Activated CD4-positive, alpha-beta T cell treated with anti-CD3 and anti-CD28 coated beads, Interleukin-2, amount 50 U/mL, for 16 hours (primary cell): ENCODE results near the gene ELAVL3.
"Not testable (repeated sequence)": the region's sequence is repeated elsewhere in the genome, so short reads cannot be mapped to it uniquely, and the experiment has no call there.

Experiments used
- DNase-seq: peaks from one replicate; pipeline ENCODE4 v3.0.0-alpha.2; 2020

ELAVL3 gene

DNA sequence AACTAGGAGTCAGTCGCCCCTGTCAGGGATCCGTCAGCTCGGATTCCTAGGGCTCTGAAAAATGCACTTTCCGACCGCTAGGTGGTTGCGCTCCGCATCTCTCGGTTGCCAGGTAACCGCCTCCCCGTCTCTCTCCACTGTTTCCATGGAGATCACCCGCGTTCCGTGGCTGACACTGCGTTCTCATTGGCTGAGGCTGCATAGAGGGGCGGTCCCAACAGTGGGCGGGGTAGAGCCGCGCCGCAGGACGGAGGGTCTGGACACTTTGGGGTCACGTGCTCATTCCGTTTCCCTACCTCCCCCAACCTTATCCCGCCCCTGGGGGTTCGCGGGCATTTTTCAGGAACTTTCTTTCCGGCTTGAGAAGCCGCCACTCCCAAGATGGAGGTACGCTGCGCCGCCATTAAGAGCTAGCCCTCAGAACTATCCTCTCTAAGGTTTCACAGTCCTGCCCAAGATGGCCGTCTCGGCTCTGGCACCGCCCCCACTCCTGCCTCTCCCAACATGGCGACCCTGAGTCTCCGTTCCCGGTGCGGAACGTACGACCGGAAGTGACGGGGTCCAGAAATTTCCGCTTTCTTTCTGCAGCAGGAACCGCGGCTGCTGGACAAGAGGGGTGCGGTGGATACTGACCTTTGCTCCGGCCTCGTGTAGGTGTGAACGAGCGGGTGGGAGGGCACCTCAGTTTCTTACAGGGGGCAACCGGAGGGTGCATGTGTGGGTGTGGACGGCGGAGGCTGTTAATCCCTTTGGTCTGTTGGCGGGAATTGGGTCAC is 45.6 kb downstream of the ELAVL3 start, which contains the start of the genes ODAD3 and PRKCSH:
Gene ODAD3 (minus strand): TSS at position 65 of the 776 bp plus-strand sequence. CDS start 105 bp downstream, outside the sequence.
Gene PRKCSH (plus strand): TSS at position 579 of the 776 bp plus-strand sequence. CDS start 483 bp downstream, outside the sequence.
- peak; percentile 100 for DNase-seq

DNA sequence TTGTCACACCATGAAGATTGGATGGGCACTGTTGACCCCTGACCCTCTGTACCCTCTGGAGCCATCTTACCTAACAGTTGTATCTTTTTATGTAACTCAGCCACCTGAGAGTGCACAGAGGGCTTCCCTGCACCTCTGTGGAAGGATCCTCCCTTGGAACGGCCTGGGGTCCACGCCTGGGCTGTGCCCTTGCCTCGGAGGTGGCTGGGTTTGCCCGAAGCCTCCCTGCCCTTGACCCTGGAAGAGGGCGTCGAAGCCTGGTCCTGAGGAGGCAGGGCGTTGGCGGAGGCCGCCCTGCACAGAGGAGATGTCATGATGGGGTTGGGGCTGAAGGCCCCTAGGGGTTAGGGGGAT is 46.2 kb downstream of the ELAVL3 start:
- no peak for DNase-seq

DNA sequence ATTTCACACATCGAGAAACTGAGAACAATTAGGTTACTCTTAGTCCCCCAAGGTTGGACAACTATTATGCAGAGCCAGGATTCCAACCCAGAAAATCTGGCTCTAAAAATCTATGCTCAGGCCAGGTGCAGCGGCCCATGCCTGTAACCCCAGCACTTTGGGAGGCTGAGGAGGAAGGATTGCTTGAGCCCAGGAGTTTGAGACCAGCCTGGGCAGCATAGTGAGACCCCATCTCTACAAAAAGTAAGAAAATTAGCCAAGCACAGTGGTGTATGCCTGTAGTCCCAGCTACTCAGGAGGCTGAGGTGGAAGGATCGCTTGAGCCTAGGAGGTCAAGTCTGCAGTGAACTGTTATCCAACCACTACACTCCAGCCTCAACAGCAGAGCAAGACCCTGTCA is 47.3 kb downstream of the ELAVL3 start:
- not testable (repeated sequence) for DNase-seq

DNA sequence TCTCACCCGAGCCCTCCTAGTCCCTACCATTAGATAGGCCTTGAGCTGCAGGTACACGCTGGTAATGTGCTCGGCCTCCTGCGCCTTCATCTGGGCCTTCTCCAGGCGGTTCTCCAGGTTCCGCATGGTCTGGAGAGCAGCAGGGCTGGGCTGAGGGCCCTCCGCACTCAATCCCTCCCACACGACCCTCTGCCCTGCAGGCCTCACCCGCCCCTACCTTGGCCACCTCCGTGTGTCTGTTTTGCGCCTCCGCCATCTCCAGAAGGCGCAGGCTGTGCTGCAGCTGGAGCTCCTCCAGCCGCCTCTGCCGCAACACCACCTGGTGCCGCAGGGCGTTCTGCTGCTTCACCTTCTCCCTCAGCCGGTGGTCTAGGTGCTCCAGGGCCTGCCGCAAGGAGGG is 54.2 kb downstream of the ELAVL3 start:
- no peak for DNase-seq

DNA sequence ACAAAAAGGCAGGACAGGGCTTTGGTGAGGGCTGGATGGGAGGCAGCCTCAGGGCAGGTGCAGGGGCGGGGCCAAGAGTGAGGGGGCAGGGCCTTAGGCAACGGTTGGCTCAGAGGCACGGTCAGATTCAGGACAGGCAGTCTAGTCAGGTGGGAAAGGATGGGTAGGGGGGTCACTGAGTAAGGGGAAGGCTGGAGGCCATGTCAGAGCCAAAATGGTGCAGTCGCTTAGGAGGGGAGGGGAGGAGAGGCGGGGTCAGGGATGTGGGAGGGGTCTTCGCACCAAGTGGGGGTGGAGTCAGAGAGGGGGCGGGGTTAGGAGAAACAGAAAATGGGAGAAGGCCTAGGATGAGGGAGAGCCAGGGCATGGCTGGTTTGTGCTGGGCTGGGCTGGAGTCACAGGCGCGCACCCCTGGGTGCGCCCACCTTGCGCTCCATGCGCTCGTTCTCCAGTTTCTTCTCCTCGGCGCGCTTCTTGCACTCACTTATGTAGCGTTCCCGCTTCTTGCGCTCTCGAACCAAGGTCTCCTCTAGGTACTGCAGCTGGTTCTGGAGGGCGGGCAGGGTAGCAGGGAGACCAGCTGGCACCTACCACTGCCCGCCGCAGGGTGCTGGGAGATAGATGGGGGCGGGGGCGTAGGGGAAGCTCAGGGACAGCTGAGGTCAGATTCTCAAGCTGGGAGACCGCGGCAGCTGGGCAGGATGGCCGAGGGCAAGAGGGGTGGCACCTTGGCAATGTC is 55.0 kb downstream of the ELAVL3 start:
- DNase-seq: no peak

DNA sequence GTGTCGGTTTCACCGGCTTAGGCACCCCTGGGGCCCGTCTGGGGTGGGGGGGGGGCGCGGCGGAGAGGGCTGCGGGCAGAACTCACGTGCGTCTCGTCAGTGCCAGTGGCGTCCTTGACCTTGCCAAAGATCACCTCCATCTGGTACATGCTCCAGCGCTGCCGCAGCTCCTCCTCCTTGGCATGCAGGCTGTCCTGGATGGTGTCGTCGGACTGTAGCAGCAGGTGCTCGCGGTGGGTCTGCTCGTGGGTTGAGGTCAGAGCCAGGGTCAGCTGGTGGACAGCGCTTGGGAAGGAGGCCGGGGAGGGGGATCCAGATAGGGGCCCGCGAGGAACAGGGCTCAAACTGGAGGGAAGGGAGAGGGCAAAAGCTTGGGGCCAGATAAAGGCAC is 57.1 kb downstream of the ELAVL3 start:
- DNase-seq: no peak

DNA sequence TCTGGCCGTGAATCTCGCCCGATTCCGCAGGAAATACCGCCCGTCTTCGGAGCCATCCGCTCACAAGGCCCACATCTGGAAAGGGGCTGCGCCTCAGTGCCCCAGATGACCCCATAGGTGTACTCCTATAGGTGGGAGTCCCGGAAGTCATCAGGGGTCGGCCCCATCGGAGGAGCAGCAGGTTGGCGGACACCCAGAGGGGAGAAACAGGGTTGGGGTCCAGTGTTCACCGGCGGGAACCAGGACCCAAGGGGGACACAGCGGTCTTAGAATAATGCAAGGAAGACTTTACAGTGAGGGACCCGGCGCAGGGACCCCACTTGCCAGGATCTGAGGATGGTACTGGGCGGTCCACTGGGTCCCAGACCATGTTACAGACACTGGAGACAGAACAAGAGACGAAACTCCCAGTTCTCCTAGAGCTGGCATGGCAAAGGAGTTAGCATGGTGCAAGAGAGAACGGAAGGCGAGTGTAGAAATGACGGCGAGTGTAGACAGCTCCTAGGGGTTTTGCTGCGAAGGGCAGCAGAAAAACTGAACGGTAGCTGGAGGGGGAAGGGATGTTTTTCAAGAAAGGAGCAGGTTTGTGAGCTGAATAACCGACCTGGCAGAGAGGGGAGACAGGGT is 57.6 kb downstream of the ELAVL3 start:
- no peak for DNase-seq

DNA sequence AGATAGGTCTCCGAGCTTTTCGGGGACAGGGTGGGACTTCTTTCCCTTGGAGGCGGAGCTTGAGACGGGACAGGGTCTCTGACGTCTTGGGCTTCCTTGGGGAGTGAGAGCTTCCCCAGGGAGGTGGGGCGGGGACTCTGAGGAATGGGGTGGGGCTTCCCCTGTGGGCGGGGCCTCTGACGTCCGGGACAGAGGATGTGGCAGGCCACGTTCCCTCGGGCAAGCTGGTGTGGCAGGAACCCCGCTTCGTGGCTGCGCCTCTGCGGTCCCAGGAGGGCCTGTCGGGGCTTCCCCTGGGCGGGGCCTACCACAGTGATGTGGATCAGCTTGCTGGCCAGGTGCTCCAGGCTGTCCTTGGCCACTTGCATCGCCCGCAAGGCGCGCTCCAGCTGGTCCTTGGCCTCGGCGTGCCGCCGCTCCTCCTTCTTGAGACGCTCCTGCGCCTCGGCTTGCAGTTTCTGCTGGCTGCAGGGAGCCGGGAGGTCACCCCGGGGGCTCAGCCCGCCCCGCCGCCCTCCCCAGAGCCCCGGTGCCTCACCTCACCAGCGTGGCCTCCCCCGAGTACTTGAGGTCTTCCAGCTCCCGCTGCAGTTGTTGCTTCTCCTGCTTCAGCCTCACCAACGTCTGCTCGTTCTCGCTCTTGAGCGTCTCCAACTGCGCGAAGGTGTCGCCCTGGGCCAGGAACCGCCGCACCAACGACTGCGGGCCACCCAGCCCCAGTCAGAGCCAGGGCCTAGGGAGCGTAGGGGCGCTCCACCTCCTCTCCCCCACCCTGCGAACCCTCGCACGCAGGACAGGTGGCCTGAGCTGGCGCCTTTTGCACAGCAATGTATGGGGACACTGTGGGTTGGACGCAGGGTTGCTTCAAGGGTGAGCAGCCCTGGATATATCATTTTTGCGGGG is 58.4 kb downstream of the ELAVL3 start:
- peak; percentile 80 for DNase-seq

DNA sequence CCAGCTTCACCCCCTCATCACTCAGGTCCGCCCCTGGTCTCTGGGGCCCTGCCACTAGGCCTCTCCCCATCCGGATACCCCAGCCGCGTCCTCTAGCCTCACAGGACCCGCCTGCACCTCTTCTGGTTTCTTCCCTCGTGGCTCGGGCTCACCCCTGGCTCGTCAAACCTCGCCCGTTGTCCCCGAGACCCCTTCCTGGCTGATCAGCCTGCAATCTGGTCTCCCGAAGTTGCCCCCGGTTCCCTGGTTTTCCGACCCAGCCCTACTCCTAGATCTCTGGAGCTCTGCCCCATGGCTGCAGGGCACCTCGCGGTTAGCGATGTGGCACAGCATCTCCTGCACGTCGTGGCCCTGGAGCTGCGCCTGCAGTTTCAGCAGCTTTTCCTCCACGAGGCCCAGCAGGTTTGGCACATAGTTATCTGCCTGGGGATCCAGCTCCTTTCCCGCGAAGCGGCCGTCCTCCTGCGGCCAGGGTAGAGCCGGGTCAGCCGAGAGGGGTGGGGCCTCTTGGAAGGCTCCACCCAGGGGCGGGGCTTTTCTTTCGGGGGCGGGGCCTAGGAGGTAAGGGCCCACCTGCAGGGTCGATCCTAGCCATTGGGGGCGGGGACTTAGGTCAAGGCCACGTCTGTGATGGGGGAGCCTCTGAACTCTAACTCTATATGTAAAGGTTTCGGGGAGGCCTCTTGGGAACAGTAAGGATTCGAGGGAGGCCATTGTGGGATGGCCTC is 59.3 kb downstream of the ELAVL3 start:
- DNase-seq: peak; percentile 23

DNA sequence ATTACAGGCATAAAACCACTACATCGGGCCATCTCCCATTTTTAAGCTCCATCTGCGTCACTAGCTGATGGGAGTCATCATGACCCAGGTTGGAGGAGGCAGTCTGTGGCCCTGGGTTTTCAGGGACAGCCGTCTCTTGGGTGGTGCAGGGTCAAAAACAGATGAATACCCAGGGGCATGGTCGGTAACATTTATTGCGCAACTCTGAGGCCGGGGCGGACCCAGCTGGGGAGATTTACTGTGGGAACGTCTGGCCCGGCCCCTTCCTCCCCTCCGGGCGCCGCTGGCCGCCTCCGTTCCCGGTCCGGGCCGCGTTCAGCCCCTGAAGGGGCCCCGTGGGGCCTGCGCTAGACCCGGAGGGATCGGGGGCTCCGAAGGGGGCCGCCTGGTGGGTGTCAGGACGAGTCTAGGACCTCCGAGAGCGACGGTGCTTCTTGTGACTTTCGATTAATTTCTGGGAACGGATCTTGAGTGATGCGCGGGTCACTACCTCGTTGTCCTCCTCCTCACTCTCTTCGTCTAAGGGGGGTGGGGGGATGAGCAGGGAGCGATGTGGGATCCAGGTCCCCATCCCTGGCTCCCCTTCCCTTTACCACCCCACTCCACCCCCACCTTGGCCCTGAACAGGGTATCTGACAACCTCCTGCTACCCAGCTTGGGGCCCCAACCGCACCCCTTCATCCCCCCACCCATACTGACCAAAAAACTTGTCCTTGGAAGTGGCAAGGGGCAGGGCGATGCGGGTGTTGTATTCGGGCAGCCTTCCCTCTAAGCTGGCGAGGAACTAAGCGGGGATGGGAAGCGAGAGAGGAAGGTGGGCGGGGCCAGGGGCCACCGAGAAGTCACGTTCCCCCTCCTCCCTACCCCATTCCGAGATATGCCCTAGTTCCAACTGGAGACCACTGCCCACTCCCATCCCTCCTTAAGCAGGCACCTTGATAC is 60.1 kb downstream of the ELAVL3 start:
- DNase-seq: no peak

DNA sequence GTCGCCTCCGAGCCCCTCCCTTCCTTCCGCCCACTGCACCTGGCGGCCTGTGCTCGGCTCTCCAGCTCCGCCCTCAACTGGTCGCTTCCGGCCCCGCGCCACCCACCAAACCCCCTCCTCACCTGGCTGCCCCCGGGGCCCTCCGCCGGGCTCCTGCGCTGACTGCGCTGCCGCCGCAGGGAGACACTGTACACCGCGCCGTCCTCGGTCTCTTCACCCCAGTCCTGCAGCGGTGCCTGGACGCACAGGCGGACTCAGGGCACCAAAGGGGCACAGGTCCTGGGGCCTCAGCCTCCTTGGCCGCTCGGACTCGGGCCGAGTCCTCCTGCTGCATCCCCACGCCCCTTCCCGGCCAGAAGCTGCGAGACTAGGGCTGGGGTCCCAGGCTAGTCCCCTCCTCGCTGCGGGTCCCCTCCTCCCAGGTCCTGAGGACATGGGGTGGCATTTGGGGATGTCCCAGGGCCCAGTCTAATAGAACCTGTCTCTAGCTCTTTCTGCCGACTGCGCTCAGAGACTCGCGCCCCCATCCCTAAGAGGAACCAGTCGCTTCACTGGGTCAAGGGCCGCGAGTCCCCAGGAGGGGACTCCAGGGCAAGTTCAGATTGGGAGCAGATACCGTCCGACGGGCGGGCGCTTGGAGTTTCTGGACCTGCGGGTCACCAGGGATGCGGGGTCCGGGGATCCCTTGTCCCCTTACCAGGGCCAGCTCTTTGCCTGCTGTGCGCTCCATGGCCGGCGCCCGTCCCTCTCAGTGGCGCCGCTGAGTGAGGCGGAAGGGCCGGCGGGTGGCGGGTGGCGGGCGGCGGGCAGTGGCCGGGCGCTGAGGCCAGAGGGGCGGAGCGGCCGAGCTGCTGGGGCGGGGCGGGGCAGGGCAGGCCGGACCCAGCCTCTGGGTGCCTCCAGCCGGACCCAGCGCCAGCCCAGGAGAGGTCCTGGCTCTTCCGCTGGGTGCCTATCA is 62.0 kb downstream of the ELAVL3 start, which contains the start of gene RGL3:
Gene RGL3 (minus strand): TSS at position 766 of the 958 bp plus-strand sequence. CDS start 36 bp downstream, at position 730.
- DNase-seq: no peak

DNA sequence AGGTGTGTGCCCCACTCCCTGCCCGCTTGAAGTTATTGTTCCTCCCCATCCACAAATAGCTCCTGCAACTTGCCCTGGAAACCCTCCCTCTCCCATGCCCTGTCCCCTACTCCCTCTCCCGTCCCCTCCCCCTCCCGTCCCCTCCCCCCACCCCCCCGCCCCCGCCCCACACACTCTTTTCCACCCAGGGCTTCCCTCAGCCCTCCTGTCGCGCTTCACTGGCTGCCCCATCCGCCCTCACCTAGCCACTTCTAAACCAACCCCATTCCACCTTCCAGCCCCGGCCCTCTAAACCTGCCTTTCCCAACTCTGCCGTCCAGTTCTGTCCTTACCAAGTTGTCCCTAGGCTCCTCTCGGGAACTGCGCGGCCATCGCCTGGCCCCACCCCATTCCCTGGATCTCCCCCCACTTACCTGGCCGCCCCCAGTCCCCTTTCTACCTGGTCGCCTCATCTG is 62.7 kb downstream of the ELAVL3 start:
- no peak for DNase-seq

DNA sequence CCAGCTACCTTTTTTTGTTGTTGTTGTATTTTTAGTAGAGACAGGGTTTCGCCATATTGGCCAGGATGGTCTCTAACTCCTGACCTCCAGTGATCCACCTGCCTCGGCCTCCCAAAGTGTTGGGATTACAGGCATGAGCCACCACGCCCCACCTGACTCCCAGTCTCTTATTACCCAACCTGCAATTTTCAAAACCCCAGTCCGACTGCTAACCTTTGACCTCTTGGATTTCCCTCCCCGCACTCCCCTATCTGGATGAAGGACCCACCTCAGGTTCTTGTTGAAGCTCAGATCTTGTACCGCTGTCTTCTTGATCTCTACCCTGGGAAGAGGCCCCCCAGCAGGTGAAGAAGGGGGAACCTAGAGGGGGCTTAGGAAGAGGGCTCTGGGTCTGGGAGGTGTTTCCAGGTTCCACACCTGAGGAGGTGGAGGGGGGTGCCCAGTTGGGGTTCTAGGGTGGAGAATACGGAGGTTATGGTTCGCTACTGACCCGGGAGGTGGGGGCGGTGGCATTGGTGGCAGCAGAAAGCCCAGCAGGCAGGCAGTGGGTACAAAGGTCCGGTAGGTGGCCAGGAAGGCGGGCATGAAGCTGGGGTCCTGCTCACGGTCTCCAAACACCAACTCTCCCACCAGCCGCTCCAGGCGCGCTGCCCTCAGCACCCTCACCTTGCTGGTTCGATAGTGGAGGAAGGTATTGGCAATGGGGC is 64.3 kb downstream of the ELAVL3 start:
- no peak for DNase-seq

DNA sequence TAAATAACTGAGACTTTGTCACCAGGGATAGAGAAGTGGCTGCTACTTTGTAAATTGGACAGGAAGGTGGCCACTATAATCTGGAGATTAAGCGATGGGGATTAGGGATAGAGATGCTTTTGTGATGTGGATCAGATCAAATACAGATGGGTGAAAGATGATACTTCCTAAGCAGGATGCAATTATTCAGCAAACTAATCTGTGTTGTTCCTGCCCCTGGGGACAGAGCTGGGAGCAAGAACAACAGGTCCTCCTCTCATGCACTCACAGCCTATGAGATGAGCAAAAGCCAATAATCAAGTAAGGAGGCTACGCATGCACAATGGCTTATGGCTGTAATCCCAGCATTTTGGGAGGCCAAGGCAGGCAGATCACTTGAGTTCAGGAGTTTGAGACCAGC is 66.3 kb downstream of the ELAVL3 start:
- DNase-seq: no peak

DNA sequence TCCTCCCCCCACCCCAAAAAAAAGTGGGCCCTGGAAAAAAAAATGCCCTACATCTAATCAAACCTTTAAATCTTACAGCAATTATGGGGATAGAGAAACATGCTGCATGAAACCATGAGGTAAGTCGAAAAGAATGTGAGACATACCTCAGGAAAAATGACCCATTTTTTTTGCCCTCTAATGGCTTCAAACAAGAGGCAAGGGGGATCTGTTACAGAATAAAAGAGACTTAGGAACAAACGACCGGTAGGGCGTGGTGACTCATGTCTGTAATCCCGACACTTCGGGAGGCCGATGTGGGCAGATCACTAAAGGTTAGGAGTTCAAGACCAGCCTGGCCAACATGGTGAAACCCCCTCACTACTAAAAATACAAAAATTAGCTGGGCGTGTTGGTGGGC is 70.2 kb downstream of the ELAVL3 start:
- DNase-seq: no peak

DNA sequence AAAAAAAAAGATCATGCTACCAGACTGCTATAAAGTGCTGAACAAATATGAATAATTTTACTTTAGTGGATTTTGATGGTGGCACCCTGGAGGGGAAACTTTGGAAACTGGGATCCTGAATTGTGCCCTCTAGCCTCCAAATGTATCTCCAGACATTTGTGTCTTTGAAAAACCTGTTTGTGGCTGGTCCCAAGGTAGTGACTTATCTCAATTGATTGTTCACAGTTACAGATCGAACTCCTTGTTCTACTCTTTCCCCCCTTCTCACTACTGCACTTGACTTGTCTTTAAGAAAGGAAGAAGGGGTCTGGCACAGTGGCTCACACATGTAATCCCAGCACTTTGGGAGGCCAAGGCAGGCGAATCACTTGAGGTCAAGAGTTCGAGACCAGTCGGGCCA is 72.3 kb downstream of the ELAVL3 start:
- no peak for DNase-seq

DNA sequence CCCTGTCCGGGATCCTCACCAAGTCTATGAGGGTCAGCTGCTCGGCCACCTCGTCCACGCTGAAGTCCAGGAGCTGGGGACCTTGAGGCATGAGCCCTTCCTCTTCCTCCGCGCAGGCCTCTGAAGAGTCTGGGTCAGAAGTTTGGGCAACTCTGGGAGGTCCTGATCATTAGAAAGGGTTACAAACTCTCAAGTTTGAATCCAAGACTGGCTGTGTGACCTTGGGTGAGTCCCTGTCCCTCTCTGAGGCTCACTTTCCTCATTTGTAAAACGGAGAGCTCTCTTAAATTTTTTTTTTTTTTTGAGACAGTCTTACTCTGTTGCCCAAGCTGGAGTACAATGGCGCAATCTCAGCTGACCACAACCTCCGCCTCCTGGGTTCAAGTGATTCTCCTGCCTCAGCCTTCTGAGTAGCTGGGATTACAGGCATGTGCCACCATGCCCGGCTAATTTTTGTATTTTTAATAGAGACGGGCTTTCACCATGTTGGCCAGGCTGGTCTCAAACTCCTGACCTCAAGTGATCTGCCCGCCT is 74.1 kb downstream of the ELAVL3 start:
- not testable (repeated sequence) for DNase-seq
